GM10248 (cell line): ENCODE results near the gene PTPRN2.

ENCODE experiments used
- CTCF ChIA-PET: fragments of 300-600 bp; sonication (Branson Sonifier 250); formaldehyde crosslinking; extraction: SDS; loops from one replicate; lab custom pipeline; 2021; ENCODE audit warnings: antibody characterized with exemption; lab: Yijun Ruan, JAX
- POLR2A ChIA-PET: fragments of 350-650 bp; sonication (Branson Sonifier 250); formaldehyde crosslinking; extraction: SDS; loops from one replicate; lab custom pipeline; 2020; ENCODE audit warnings: antibody characterized with exemption; lab: Yijun Ruan, JAX
- DNase-seq: peaks from one replicate; pipeline ENCODE4 v3.0.0; 2012; ENCODE audit errors: extremely low spot score
- TF ChIP-seq, protein P1 (sequence below): IDR thresholded peaks from 2 replicates; pipeline ENCODE4 v1.5.1; 2012; ENCODE audit warnings: mild to moderate bottlenecking, low read depth; ENCODE audit errors: extremely low read depth, missing control alignments, control extremely low read depth

Gene PTPRN2

DNA sequence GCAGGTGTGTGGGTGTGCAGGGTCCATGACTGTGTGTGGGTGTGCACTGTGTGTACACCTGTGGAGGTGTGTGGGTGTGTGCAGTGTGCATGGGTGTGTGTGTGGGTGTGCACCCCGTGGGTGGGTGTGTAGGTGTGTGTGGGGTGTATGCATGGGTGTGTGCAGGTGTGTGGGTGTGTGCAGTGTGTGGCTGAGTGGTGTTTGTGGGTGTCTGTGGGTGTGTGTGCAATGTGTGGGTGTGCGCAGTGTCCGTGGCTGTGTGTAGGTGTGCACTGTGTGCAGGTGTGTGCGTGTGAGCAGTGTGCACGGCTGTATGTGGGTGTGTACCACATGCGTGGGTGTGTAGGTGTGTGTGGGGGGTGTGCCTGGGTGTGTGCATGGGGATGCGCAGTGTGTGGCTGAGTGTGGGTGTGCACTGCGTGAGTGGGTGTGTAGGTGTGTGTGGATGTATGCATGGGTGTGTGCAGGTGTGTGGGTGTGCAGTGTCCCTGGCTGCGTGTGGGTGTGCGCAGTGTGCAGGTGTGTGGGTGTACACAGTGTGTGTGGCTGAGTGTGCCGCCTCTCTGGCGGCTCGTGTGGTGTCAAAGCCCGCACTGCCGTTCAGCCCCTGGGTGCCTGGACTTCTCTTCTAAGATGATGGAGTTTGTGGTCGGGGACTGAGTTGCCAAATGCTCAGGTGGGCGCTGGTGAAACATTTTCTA lies 1042.5 kb downstream of the PTPRN2 start:
- CTCF ChIA-PET: no interaction called here
- no peak for DNase-seq
- TF ChIP-seq, protein P1, sequence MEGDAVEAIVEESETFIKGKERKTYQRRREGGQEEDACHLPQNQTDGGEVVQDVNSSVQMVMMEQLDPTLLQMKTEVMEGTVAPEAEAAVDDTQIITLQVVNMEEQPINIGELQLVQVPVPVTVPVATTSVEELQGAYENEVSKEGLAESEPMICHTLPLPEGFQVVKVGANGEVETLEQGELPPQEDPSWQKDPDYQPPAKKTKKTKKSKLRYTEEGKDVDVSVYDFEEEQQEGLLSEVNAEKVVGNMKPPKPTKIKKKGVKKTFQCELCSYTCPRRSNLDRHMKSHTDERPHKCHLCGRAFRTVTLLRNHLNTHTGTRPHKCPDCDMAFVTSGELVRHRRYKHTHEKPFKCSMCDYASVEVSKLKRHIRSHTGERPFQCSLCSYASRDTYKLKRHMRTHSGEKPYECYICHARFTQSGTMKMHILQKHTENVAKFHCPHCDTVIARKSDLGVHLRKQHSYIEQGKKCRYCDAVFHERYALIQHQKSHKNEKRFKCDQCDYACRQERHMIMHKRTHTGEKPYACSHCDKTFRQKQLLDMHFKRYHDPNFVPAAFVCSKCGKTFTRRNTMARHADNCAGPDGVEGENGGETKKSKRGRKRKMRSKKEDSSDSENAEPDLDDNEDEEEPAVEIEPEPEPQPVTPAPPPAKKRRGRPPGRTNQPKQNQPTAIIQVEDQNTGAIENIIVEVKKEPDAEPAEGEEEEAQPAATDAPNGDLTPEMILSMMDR: no peak
- POLR2A ChIA-PET: no interaction called here

GRCh38 chr7:157544226-157544625 lies 1043.4 kb downstream of the PTPRN2 start:
- ChIA-PET CTCF (no interaction called here), POLR2A (no interaction called here)
- TF ChIP-seq, protein P1: no peak
- no peak for DNase-seq

GRCh38 chr7:157543791-157544190 lies 1043.8 kb downstream of the PTPRN2 start:
- ChIA-PET POLR2A (no interaction called here), CTCF (no interaction called here)
- no peak for DNase-seq
- TF ChIP-seq, protein P1: no peak

- TF ChIP-seq, protein P1: no peak
- CTCF ChIA-PET: no interaction called here
- POLR2A ChIA-PET: no interaction called here
- no peak for DNase-seq
Observed at GRCh38 chr7:157543276-157543675, 1044.3 kb downstream of the PTPRN2 start.

DNA sequence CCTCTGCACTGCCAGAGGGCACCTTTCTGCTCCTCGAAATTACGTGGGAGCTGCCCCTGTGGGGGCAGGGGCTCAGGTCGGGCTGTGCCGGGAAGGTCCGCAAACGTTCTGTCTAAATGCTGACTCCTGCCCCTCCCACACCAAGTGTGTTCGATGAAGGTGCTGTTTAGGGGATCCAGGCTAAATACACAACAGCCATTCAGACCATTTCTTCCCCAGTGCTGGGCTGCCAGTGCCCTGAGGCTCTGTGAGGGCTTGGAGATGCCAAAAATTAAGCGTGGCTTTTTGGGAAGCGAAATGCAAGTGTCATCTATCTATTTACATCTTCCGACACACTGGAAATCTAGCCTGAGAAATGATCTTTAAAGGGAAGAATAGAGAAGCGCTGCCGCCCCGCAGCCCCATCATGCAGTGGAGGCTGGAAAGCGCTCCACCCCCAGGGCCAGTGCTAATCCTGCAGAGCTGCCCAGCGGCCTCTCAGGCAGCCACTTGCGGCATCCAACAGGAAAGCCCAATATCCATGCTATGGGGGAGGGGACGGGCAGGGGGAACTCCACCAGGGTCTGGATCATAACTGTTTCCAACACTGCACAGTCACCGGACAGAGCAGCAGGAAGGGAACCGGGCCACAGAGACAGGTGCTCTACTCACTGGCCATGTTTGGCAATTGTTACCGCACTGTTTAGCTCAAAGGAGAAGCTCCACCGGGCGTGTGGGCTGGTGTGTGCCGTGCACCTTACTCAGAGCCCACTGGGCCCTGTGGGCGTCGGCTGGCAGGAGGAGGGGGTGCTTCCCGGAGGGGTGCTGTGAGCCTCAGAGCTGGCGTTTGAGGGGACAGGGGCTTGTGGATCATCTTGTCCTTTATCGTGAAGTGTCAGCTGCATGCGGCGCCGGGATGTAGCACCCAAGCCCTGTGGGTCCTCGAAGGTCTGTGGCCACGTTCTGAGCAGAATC lies 1045.3 kb downstream of the PTPRN2 start:
- CTCF ChIA-PET: no interaction called here
- no peak for DNase-seq
- TF ChIP-seq, protein P1: no peak
- POLR2A ChIA-PET: no interaction called here

GRCh38 chr7:157541295-157542067 lies 1046.1 kb downstream of the PTPRN2 start:
- TF ChIP-seq, protein P1: no peak
- CTCF ChIA-PET: no interaction called here
- POLR2A ChIA-PET: no interaction called here
- DNase-seq: no peak
